ENCODE measurements around the gene SMPD3.
A peak's percentile ranks its signal among the peaks of the same experiment; 100 is the strongest.

The SMPD3 gene

GRCh38 chr16:68475071-68475470 lies 26.8 kb upstream of the SMPD3 start:
- DNase-seq (ENCODE audit: low read depth, low spot score) = no peak
- no peak overlapping the region for H3K4me3 ChIP-seq (ENCODE audit: low read length)

GRCh38 chr16:68473358-68474070 lies 25.2 kb upstream of the SMPD3 start:
- H3K4me3 ChIP-seq (ENCODE audit: low read length) = no peak overlapping the region
- no peak for DNase-seq (ENCODE audit: low read depth, low spot score)

- DNase-seq (ENCODE audit: low read depth, low spot score) = no peak
These were observed 24.3 kb upstream of the SMPD3 start for GRCh38 chr16:68472581-68472980.

GRCh38 chr16:68470461-68471150 lies 22.3 kb upstream of the SMPD3 start:
- DNase-seq (ENCODE audit: low read depth, low spot score) = no peak
- peak overlapping the region; percentile 13 for H3K4me3 ChIP-seq (ENCODE audit: low read length)

More at GRCh38 chr16:68472581-68472980, 24.3 kb upstream of the SMPD3 start:
- no peak overlapping the region for H3K4me3 ChIP-seq (ENCODE audit: low read length)

- DNase-seq (ENCODE audit: low read depth, low spot score) = no peak
- peak overlapping the region; percentile 13 for H3K4me3 ChIP-seq (ENCODE audit: low read length)
These were observed 21.6 kb upstream of the SMPD3 start for GRCh38 chr16:68469796-68470460.

- no peak overlapping the region for H3K4me3 ChIP-seq (ENCODE audit: low read length)
These were observed 20.5 kb upstream of the SMPD3 start for GRCh38 chr16:68468842-68469241.

GRCh38 chr16:68466174-68466573 lies 17.9 kb upstream of the SMPD3 start:
- DNase-seq (ENCODE audit: low read depth, low spot score) = no peak
- H3K4me3 ChIP-seq (ENCODE audit: low read length) = no peak overlapping the region

More at GRCh38 chr16:68468842-68469241, 20.5 kb upstream of the SMPD3 start:
- DNase-seq (ENCODE audit: low read depth, low spot score) = no peak

- no peak for DNase-seq (ENCODE audit: low read depth, low spot score)
- no peak overlapping the region for H3K4me3 ChIP-seq (ENCODE audit: low read length)
These were observed 15.6 kb upstream of the SMPD3 start for GRCh38 chr16:68463904-68464303.

GRCh38 chr16:68460067-68460466 lies 11.8 kb upstream of the SMPD3 start:
- H3K4me3 ChIP-seq (ENCODE audit: low read length) = no peak overlapping the region
- DNase-seq (ENCODE audit: low read depth, low spot score) = no peak

- no peak overlapping the region for H3K4me3 ChIP-seq (ENCODE audit: low read length)
- DNase-seq (ENCODE audit: low read depth, low spot score) = no peak
These were observed 11.1 kb upstream of the SMPD3 start for GRCh38 chr16:68459457-68459856.

- no peak overlapping the region for H3K4me3 ChIP-seq (ENCODE audit: low read length)
- no peak for DNase-seq (ENCODE audit: low read depth, low spot score)
These were observed 10.2 kb upstream of the SMPD3 start for GRCh38 chr16:68458551-68458950.

GRCh38 chr16:68458101-68458500 lies 9.8 kb upstream of the SMPD3 start:
- DNase-seq (ENCODE audit: low read depth, low spot score) = no peak
- no peak overlapping the region for H3K4me3 ChIP-seq (ENCODE audit: low read length)

- no peak for DNase-seq (ENCODE audit: low read depth, low spot score)
- H3K4me3 ChIP-seq (ENCODE audit: low read length) = no peak overlapping the region
These were observed 7.3 kb upstream of the SMPD3 start for GRCh38 chr16:68455631-68456030.

GRCh38 chr16:68454920-68455435 lies 6.7 kb upstream of the SMPD3 start:
- no peak overlapping the region for H3K4me3 ChIP-seq (ENCODE audit: low read length)

GRCh38 chr16:68453816-68454215 lies 5.5 kb upstream of the SMPD3 start:
- no peak for DNase-seq (ENCODE audit: low read depth, low spot score)

More at GRCh38 chr16:68454920-68455435, 6.7 kb upstream of the SMPD3 start:
- DNase-seq (ENCODE audit: low read depth, low spot score) = no peak

GRCh38 chr16:68452176-68452575 lies 3.9 kb upstream of the SMPD3 start:
- DNase-seq (ENCODE audit: low read depth, low spot score) = no peak

More at GRCh38 chr16:68453816-68454215, 5.5 kb upstream of the SMPD3 start:
- H3K4me3 ChIP-seq (ENCODE audit: low read length) = no peak overlapping the region

GRCh38 chr16:68451676-68452075 lies 3.4 kb upstream of the SMPD3 start:
- H3K4me3 ChIP-seq (ENCODE audit: low read length) = no peak overlapping the region

More at GRCh38 chr16:68452176-68452575, 3.9 kb upstream of the SMPD3 start:
- H3K4me3 ChIP-seq (ENCODE audit: low read length) = no peak overlapping the region

GRCh38 chr16:68450741-68451255 lies 2.5 kb upstream of the SMPD3 start:
- DNase-seq (ENCODE audit: low read depth, low spot score) = no peak
- H3K4me3 ChIP-seq (ENCODE audit: low read length) = no peak overlapping the region

More at GRCh38 chr16:68451676-68452075, 3.4 kb upstream of the SMPD3 start:
- DNase-seq (ENCODE audit: low read depth, low spot score) = no peak

GRCh38 chr16:68447653-68448359 lies 502 bp downstream of the SMPD3 start:
- peak overlapping the region; percentile 8 for H3K4me3 ChIP-seq (ENCODE audit: low read length)
- DNase-seq (ENCODE audit: low read depth, low spot score) = no peak
